ENCODE results near the gene NXT1. TPM values are rescaled to one million over a fixed set of nuclear protein-coding genes. Genes with fewer than 3 reads are reported as not detected.

NXT1 gene
- polyA plus RNA-seq, 1 of the 3 experiments (the other 2 are of a cell fraction): 28.2 TPM

GRCh38 chr20:23381876-23382275, 31.3 kb downstream of the NXT1 start:
- H3K4me2 ChIP-seq: no peak overlapping the region
- peaks cover 16 to 33% of the 10 kb centered on the region in 2 experiments for H3K36me3 ChIP-seq (replicated peaks in 1 of 2; ENCODE audit: control insufficient read depth in 1 of 2, insufficient read depth in 2 of 2, low read length in 1 of 2)
- H3K79me2 ChIP-seq (ENCODE audit: insufficient read depth): no peaks in the 10 kb centered on the region
- no peaks in the 10 kb centered on the region for H3K27me3 ChIP-seq (ENCODE audit: insufficient read depth)
- no peaks in the 10 kb centered on the region for H3F3A ChIP-seq (replicated peaks; ENCODE audit: insufficient read depth)
- H3K4me3 ChIP-seq (ENCODE audit: low read depth in 2 of 2, low read length in 1 of 2): no peak overlapping the region
- CTCF ChIA-PET: interaction anchor here (1.0 to 1.5 kb wide), 4 partner anchors 10 to 32 kb away, joined by 3 read pairs; no protein-coding TSS in a partner anchor
- no peak overlapping the region for H3K27ac ChIP-seq (ENCODE audit: low read depth in 2 of 2, low read length in 1 of 2)
- no peaks in the 10 kb centered on the region for H3K4me1 ChIP-seq (ENCODE audit: control insufficient read depth in 1 of 2, insufficient read depth in 2 of 2, low read depth in 1 of 2, low read length in 1 of 2)
- DNase-seq: no peak
- no peaks in the 10 kb centered on the region for H3K9me2 ChIP-seq
- no peak overlapping the region for H2AFZ ChIP-seq (ENCODE audit: low read depth)
- H3K9me3 ChIP-seq: 0 out of 2 replicates have a peak, but pooled peaks cover 3% of the 10 kb centered on the region
- no peak for TF ChIP-seq MEF2A (IDR thresholded peaks at IDR 0.05; ENCODE audit: borderline replicate concordance, low read depth)
- no peak for TF ChIP-seq GATA2 (CRISPR knock-in tag; IDR thresholded peaks at IDR 0.05)
- no peak for TF ChIP-seq CTCF (IDR thresholded peaks at IDR 0.05)
- no peak for TF ChIP-seq RAD21 (IDR thresholded peaks at IDR 0.05; ENCODE audit: low read length)
- no peak for TF ChIP-seq POLR2AphosphoS5 (IDR thresholded peaks at IDR 0.05; ENCODE audit: low read depth, low read length)
- no peak for TF ChIP-seq NFIC (IDR thresholded peaks at IDR 0.05; ENCODE audit: borderline replicate concordance)
- TF ChIP-seq TCF12 (IDR thresholded peaks at IDR 0.05): no peak
- TF ChIP-seq, protein P1, sequence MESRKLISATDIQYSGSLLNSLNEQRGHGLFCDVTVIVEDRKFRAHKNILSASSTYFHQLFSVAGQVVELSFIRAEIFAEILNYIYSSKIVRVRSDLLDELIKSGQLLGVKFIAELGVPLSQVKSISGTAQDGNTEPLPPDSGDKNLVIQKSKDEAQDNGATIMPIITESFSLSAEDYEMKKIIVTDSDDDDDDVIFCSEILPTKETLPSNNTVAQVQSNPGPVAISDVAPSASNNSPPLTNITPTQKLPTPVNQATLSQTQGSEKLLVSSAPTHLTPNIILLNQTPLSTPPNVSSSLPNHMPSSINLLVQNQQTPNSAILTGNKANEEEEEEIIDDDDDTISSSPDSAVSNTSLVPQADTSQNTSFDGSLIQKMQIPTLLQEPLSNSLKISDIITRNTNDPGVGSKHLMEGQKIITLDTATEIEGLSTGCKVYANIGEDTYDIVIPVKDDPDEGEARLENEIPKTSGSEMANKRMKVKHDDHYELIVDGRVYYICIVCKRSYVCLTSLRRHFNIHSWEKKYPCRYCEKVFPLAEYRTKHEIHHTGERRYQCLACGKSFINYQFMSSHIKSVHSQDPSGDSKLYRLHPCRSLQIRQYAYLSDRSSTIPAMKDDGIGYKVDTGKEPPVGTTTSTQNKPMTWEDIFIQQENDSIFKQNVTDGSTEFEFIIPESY (IDR thresholded peaks at IDR 0.05; ENCODE audit: borderline replicate concordance, low read depth): no peak
- TF ChIP-seq FOXJ3 (CRISPR knock-in tag; IDR thresholded peaks at IDR 0.05): no peak
- TF ChIP-seq FOSL2 (IDR thresholded peaks at IDR 0.05; ENCODE audit: borderline replicate concordance, low read depth): no peak
- TF ChIP-seq, protein P2, sequence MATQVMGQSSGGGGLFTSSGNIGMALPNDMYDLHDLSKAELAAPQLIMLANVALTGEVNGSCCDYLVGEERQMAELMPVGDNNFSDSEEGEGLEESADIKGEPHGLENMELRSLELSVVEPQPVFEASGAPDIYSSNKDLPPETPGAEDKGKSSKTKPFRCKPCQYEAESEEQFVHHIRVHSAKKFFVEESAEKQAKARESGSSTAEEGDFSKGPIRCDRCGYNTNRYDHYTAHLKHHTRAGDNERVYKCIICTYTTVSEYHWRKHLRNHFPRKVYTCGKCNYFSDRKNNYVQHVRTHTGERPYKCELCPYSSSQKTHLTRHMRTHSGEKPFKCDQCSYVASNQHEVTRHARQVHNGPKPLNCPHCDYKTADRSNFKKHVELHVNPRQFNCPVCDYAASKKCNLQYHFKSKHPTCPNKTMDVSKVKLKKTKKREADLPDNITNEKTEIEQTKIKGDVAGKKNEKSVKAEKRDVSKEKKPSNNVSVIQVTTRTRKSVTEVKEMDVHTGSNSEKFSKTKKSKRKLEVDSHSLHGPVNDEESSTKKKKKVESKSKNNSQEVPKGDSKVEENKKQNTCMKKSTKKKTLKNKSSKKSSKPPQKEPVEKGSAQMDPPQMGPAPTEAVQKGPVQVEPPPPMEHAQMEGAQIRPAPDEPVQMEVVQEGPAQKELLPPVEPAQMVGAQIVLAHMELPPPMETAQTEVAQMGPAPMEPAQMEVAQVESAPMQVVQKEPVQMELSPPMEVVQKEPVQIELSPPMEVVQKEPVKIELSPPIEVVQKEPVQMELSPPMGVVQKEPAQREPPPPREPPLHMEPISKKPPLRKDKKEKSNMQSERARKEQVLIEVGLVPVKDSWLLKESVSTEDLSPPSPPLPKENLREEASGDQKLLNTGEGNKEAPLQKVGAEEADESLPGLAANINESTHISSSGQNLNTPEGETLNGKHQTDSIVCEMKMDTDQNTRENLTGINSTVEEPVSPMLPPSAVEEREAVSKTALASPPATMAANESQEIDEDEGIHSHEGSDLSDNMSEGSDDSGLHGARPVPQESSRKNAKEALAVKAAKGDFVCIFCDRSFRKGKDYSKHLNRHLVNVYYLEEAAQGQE (IDR thresholded peaks at IDR 0.05; ENCODE audit: low read depth, low read length): no peak
- no peak for TF ChIP-seq FOXM1 (IDR thresholded peaks at IDR 0.05; ENCODE audit: low read depth)
- TF ChIP-seq, protein P3, sequence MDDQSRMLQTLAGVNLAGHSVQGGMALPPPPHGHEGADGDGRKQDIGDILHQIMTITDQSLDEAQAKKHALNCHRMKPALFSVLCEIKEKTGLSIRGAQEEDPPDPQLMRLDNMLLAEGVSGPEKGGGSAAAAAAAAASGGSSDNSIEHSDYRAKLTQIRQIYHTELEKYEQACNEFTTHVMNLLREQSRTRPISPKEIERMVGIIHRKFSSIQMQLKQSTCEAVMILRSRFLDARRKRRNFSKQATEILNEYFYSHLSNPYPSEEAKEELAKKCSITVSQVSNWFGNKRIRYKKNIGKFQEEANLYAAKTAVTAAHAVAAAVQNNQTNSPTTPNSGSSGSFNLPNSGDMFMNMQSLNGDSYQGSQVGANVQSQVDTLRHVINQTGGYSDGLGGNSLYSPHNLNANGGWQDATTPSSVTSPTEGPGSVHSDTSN (IDR thresholded peaks at IDR 0.05): no peak
- no peak for TF ChIP-seq TAF1 (IDR thresholded peaks at IDR 0.05; ENCODE audit: borderline replicate concordance, low read depth, low read length)
- TF ChIP-seq USF2 (IDR thresholded peaks at IDR 0.05; ENCODE audit: borderline replicate concordance, low read depth, low read length): no peak
- no peak for TF ChIP-seq SMC3 (IDR thresholded peaks at IDR 0.05; ENCODE audit: low read depth, low read length)
- no peak for TF ChIP-seq EZH2phosphoT487 (IDR thresholded peaks at IDR 0.05; ENCODE audit: borderline replicate concordance, low read depth)
- POLR2A ChIA-PET: no interaction called here
- H3K9ac ChIP-seq: no peak overlapping the region
- no peaks in the 10 kb centered on the region for H4K20me1 ChIP-seq (ENCODE audit: insufficient read depth)

Measured in SK-N-SH (cell line).